Mammary epithelial cell (primary cell): ENCODE results near the gene CDK8.

Experiments used
- CTCF ChIP-seq, 2 donors: IDR thresholded peaks in 1 of 2; conservative IDR thresholded peaks in 1 of 2; 2 replicates each; pipeline ENCODE4 v1.5.1; 2011 to 2012; ENCODE audit warnings: inconsistent platforms in 2 of 2, low read length in 2 of 2, mild to moderate bottlenecking in 2 of 2, control low read depth in 1 of 2, low read depth in 1 of 2; ENCODE audit not compliant: insufficient read depth in 1 of 2; ENCODE audit errors: extremely low read depth in 1 of 2
- EZH2 ChIP-seq: IDR thresholded peaks from 2 replicates; pipeline ENCODE4 v1.6.1; 2012; ENCODE audit warnings: low read length, inconsistent platforms, borderline replicate concordance

GRCh38 chr13:26324867-26325266 lies 70.9 kb downstream of the CDK8 start:
- TF ChIP-seq CTCF (conservative IDR thresholded peaks at IDR 0.05 in 1 of 2, IDR thresholded peaks at IDR 0.05 in 1 of 2; ENCODE audit: extremely low read depth in 1 of 2, insufficient read depth in 1 of 2, low read depth in 1 of 2, low read length in 2 of 2) (no peak), EZH2 (no peak)
